Measurements from ENCODE around the gene OSBPL6.

The OSBPL6 gene

GRCh38 chr2:178199334-178199733, 5.0 kb downstream of the OSBPL6 start:
- no peak for DNase-seq

DNA sequence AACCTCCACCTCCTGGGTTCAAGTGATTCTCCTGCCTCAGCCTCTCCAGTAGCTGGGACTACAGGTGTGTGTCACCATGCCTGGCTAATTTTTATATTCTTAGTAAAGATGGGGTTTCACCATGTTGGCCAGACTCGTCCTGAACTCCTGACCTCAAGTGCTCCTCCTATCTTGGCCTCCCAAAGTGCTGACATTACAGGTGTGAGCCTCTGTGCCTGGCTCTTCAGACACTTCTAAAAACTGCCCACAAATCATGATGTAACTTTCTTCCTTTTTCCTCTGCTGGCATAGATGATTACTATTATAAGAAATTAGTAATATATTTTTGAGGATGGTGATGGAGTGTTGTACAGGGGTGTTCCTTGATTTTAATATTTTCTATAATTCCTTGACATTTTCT, 6.0 kb downstream of the OSBPL6 start:
- no peak for DNase-seq

- DNase-seq, result no peak
Observed at GRCh38 chr2:178202927-178203326, 8.6 kb downstream of the OSBPL6 start.

DNA sequence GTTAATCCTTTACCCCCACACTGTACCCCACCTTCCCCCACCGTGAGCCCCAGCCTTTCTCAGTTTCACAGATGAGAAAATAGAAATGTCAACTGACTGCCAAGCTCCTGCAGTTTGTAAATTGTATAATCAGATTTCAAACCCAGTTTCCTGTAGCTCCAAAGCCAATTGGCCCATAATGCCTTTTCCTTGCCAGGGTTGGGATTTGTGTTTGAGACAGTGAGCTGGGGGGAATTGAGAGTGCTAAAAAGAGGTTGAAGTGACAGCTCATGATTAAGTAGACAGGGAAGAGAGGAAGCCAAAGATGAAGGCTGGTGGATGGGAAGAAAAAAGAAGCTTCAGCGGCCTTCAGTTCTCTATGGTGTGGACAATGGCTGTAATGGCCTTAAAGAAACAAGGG, 10.7 kb downstream of the OSBPL6 start:
- no peak for DNase-seq

- DNase-seq, result no peak
Observed at GRCh38 chr2:178205853-178206521, 11.7 kb downstream of the OSBPL6 start.

GRCh38 chr2:178208336-178208735, 14.0 kb downstream of the OSBPL6 start:
- DNase-seq, result no peak

- no peak for DNase-seq
Observed at GRCh38 chr2:178208817-178209216, 14.5 kb downstream of the OSBPL6 start.

GRCh38 chr2:178211460-178211859, 17.1 kb downstream of the OSBPL6 start:
- DNase-seq, result no peak

GRCh38 chr2:178211943-178212342, 17.6 kb downstream of the OSBPL6 start:
- no peak for DNase-seq

- DNase-seq, result no peak
Observed at GRCh38 chr2:178213991-178214390, 19.7 kb downstream of the OSBPL6 start.

DNA sequence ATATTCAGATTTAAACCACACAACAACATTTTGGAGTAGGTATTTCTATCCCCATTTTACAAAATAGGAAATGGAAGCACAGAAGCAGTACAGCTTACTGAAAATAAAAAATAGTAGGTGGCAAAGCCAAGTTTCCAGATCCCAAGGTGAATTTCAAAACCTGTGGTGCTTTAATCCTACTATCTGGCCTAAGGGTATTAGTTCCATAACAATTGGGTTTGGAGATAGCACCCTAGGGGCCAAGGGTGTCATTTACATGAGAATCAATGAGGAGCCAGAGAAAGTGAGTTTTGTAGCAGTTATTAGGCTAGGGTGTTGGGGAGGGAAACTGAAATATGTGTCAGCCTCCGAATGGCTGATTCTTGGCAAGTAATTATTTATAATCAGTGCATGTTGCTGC, 24.9 kb downstream of the OSBPL6 start:
- DNase-seq, result no peak

DNA sequence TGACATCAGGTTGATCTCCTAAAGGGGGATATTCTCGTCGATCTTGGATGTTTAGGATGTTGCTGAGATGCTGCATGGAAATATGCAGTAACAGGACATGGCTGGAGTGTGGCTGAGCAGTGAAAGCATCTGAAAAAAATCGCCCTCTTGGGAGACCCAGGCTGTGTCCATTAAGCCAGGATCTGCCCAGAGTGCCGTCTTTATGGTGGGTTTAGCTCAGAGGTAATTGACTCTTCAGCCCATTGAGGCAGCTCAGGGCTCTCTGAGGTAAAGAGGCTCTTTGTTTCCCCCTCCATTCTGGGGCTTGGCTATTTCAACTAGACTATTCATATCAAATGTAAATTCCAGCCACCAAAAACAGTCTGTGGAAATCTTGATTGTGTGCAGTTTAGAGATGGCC, 26.5 kb downstream of the OSBPL6 start:
- DNase-seq, result no peak

DNA sequence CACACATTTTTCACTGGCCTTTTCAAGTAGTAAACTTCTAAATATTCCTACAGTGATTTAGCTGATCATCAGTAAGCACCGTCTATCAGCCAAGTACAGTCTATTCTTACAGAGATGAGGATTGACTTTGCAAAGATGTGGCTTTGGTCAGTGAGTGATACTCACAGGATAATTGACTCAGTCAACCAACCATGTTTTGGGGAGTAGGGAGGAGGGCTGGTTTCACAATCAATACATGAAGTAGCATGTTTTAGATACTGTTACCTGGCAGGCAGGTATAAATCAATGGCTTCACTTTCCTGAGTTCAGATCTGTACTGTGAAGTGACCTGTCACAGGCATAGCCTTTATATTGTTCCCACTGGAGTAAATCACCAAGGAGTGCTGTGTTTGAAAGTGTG, 27.2 kb downstream of the OSBPL6 start:
- DNase-seq, result no peak

- DNase-seq, result no peak
Observed at GRCh38 chr2:178223806-178224205, 29.5 kb downstream of the OSBPL6 start.

- no peak for DNase-seq
Observed at GRCh38 chr2:178225006-178225805, 30.9 kb downstream of the OSBPL6 start.

- DNase-seq, result no peak
Observed at GRCh38 chr2:178227187-178227586, 32.9 kb downstream of the OSBPL6 start.

DNA sequence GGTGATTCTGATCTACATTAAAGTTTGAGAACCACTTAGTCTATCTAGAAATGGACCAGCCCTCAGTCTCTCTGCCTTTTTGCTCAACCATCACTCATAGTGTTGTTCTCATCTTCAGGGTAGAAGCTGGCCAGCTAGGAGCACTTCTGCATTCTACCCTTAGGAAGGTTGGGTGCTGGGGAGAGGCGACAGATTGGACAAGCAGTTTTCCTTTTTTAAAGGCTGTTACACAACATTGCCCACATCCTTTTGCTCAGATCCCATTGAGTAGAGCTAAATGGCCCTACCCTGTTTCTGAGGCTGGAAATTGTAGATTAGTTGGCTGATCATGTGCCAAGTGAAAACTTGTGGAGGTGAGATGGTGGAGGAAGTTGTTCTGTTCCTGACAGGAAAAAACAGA, 35.6 kb downstream of the OSBPL6 start:
- no peak for DNase-seq

GRCh38 chr2:178230396-178230795, 36.1 kb downstream of the OSBPL6 start:
- no peak for DNase-seq

DNA sequence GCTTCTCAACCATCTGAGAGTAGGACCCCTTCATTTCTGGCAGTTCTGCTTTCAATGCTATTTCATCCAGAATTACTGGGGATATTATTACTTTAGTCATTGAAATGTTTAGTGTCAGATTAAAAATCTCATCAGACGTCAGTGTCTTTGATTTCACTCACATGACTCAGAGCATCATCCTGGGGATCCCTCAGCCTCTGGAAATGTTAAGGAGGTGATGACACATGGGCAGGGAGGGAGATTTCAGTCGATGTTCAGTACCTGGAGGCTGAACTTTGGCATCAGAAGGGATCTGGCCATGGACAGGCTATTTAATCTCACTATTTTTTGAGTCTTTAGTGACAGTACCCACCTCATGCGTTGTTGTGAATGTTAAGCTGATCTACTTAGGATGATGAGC, 39.1 kb downstream of the OSBPL6 start:
- no peak for DNase-seq

DNA sequence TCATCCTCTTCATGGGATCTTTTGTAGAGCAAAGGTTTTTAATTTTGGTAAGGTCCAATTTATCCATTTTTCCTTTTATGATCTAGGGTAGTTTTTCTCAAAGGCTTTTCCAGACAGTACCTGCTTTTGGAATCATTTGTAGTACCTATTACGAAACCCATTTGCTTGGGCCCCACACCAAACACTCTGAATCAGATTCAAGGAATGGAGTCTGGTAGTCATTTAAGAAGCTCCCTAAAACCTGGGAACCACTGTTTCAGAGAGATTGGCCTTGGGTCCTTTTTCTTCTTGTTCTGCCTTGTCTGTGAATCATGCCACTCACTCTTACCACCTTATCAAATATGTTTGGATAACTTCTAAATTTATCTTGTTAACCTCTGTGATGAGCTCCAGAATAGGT, 40.3 kb downstream of the OSBPL6 start:
- no peak for DNase-seq

DNA sequence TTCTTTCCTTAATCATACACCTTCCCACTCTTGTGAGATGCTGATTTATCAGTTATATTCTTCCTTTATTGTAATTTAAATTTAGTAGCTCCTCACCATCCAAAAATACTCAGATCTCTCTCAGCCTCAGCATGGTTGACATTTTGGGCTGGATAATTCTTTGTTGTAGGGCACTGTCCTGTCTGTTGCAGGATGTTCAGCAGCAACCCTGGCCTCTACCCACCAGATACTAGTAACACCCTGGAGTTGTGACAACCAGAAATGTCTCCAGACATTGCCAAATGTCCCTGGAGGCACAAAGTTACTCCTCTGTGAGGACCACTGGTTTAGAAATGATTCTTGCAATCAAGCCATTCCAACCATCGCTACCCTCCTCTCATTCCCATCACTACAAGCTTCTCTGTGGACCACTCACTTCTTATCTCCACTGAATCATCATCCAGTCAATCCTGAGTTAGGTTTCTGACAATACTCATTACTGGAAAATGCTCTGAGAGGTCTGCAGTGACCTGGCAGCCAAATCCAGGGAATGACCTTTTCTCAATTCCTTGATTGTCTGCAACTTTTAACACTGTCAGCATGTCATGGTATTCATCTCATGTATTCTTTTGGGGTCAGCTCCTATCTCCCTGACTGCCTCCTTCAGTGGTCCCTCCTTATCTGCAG, 43.3 kb downstream of the OSBPL6 start:
- no peak for DNase-seq

DNA sequence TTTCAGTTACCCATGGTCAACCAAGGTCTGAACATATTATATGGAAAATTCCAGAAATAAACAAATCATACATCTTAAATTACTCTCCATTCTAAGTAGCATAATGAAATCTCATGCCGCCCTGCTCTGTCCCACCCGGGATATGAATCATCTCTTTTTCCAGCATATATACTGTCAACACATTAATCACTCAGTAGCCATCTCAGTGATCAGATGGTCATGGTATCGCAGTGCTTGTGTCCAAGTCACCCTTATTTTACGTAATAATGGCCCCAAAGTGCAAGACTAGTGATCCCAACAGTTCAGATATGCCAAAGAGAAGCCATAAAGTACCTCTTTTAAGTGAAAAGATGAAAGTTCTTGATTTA, 43.8 kb downstream of the OSBPL6 start:
- DNase-seq, result no peak

GRCh38 chr2:178238750-178239149, 44.4 kb downstream of the OSBPL6 start:
- DNase-seq, result no peak

GRCh38 chr2:178241844-178242551, 47.7 kb downstream of the OSBPL6 start:
- DNase-seq, result no peak
